GM19193 (cell line): ENCODE measurements around the gene MEG3.

Source experiments
- POLR2A ChIP-seq: IDR thresholded peaks from 4 replicates; pipeline ENCODE4 v1.6.1; 2011; ENCODE audit not compliant: insufficient read depth, insufficient read length; ENCODE audit errors: extremely low read depth

Gene MEG3

DNA sequence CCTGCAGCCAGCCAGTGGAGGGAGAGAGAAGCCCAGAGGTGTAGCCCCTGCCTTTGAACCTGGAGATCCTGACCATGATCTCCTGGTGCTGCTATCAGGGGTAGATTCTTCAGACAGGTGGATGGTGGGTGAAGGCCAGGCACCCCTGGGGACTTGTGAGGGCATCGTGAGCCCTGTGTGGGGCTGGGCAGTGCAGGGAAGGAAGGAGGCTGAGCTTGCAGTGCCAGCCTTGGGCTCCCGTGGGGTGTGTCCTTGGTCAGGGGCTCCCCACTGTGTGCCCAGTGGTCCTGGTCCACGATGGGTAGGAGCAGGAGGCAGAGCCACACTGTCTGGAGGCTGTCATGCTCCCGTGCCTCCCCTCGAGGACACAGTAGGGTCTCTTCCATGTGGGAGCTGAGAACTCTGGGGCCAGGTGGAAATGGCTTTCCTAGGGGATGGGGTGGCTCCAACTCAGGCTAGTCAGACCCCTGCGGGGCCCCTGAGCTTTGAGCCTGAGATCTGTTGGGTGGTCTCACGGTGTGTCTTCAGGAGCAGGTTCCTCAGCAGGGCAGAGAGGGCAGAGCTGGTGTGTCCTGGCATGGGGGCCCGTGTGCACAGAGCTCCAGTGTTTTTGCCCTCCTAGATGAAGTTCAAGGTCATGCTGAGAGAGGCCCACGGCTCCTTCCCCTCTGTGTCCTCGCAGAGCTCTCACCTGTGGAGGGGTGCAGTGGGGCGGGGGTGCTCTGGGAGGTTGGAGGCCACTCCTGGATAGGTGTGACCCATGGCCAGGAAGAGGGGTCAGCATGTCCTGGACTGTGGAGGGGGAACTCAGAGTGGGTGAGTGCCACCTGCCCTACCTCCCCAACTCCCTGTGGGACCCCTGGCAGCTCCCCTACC, 52.6 kb downstream of the MEG3 start:
- no peak for TF ChIP-seq POLR2A

DNA sequence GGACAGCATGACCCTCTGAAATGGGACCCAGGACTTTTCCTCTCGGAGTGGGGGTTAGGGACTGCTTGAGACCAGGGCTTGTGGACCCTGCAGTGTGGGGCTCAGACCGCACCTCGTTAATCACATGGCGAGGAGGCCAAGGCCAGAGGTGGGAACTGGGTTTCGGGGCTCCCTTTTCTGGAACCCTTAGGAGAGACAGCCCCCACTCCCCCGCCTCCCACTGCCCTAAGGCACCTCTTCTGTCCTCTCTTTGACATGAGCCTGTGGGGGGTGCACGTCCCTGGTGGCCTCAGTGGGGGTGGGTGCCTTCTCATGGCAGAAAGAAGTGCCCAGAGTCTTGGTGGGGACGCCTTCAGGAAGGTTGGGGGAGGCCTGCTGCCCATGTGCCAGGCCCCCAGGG, 53.3 kb downstream of the MEG3 start:
- no peak for TF ChIP-seq POLR2A

DNA sequence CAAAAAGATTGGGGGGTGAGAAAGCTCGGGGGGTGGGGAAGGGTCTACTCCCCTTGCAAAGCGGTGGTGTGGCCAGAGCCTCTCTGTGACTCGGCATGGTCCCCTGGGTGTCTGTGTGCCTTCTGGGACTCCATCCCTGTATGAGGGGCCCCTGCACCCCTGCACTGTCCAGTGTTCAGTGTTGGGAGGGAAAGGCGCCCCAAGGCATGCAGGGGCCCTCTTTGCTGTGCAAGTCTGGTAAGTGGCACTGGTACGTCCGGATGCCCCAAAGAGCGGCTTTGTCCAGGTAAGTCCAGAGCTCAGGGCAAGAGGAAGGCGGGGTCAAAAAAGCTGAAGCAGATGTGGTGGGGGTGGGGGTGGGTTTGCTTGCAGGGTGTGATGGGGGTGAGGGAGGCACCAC, 53.9 kb downstream of the MEG3 start:
- TF ChIP-seq POLR2A: no peak

DNA sequence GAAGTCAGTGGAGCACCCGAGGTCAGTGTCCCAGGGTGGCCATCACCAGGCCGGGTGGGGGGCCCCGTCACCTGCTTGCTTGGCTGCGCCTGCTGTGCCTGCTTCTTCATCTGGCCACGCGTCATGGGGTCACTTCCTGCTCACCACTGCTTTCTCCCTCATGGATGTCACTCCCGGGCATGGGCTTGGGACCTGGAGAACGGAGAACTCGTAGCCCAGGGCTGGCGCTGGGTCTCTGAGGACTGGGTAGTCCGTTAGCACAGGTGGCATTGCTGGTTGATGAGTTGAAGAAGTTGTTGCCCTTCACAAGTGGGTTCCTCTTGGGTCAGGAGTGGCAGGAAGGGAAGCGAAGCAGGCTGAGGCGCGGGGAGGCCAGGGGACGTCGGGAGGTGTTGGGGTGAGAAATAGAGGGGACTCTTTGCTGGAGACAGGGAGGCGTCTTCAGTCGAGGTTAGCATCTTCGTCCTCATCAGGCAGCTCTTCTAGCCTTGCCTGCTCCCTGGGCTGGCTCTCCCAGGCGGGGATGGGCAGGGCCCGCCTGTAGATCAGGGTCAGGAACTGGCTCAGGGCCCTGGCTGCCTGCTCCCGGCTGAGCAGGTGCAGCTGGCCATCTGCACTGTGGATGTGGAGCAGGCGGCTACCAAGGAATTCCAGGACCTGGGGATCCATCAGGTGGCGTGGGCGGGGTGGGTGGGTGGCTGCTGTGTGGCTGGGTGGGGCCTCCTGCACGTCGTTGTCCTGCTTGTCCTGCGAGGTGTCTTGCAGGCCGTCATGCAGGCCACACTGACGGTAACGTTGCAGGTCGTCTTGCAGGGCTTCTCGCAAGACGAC, 54.6 kb downstream of the MEG3 start:
- no peak for TF ChIP-seq POLR2A

DNA sequence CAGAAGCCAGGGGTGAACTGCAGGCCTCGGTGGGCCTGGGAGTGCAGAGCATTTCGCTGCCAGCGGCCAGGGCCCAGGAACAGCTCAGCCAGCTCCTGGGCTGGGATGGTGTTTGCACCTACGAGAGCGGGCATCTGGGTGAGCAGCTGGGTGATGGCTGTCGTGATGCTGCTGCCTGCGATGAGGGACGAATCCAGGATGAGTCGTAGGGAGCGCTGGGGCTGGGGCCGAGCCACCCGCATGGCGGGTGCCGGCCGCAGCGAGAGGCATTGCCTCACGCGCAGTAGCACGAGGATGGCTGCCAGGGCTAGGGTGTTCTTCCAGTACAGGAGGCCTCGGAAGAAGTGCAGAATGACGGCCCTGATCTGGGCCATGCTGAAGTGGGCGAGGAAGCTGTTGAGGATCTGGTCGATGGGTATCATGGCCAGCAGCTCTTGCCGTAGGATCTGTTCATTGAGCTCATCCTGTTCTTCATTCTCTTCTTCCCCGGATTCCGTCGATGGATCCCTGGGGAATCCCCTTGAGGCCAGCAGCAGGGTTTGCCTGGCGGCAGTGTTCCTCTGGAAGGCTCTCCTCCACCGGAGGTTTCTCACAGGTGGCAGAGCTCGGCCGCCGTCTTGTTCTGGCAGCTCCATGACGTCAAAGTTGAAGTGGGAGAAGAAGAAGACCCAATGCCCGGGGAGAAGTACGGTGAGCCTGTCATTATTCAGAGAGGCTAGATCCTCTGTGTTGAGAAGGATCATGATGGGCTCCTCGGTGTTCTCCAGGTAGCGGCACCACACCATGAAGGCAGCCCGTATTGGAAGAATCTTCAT, 55.5 kb downstream of the MEG3 start:
- TF ChIP-seq POLR2A: no peak

DNA sequence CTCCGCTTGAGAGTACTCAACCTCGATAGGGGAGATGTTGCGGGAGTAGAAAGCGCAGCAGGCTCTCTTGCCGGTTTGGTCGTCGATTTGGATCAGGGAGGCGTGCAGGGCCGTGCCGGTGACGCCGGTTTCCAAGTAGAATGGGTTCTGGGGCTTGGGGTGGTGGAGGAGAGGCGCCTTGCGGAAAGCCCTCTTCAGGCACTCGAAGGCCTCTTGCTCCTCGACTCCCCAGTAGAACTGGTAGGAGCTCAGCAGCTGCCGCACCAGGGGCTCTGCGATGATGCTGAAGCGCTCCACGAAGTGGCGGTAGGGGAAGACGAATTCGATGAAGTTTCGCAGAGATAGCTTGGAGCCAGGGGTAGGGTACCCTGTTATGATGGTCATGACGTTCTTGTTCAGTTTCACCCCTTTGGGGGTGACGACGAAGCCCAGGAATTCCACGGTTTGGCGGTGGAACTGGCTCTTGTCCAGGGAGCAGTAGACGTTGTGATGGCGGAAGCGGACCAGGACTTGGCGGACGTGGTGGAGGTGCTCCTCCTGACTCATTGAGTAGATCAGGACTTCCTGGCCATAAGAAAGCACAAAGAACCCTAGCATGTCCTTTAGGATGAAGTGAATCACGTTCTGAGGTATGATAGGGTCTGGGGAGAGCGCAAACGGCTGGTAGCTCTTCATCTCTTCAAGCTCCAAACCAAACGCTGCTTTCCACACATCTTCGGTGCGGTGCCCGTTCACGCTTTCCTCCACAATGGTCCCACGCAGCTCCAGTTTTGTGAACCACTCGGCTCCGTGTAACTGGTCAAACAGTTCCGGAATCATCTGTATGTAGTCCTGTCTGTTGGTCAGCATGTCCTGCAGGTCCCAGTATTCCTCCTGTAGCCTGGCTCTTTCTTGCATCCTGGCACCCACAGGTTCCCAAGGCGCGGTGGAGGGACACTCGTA, 56.4 kb downstream of the MEG3 start:
- TF ChIP-seq POLR2A: no peak

DNA sequence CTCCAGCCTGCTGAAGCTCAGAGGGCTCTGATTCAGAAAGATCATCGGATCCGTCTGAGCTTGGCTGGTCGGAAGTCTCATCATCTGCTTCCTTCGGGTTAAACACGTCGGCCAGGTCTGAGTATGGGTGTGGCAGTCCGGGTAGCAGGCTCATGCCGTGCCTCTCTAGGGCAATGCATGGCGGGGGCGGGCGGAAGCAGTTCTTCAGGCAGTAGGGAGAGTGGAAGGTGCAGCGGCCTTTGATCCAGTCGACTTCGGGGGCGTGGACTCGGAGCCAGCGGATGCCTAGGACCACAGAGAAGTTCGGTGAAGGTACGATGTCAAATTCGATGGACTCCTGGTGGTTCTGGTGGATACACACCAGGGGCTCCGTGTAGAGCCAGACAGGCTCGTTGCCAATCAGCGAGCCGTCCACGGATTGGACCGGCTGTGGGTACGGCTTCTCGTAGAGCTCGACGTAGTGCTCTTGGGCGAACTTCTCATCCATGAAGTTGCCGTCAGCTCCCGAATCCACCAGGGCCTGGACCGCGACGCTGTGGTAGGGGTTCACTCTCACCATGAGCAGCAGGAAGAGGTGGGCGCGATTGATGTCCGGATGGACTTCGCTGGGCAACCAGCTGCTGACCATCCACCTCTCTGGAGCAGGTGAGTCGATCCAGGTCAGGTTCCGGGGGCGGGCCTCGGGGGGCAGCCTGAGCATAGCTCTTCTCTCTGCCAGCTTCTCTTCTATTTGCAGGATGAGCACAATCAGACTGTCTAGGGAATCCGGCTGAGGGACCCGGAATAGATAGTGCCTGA, 57.3 kb downstream of the MEG3 start:
- no peak for TF ChIP-seq POLR2A

DNA sequence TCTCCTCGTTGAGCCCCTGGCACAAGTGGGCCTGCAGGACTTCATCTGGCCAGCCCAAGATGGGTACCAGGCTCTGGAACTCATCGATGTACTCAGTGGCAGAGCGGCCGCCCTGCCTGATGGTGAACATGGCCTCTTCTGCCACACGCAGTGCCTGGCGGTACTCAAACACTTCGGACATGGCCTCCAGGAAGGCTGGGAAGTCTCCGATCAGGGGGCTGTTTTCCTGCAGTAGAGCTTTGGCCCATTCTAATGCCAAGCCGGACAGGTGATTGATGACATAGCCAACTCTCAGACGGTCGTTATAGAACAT, 57.8 kb downstream of the MEG3 start:
- TF ChIP-seq POLR2A: no peak

DNA sequence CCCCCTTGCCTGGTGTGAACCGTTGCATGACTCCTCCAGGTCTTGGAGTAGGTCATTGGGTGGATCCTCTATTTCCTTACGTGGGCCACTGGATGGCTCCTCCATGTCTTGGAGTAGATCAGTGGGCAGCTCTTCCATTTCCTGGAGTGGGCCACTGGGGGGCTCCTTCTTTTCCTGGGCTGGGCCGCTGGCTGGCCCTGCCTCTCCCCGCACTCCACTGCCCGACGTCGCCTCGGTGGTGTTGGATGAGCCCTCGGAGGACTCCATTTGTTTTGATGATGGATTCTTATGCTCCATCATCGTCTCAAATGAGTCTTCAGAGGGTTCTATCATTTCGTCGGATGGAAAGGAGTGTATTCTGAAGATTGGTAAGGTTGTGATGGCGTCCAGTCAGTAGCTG, 58.5 kb downstream of the MEG3 start:
- TF ChIP-seq POLR2A: no peak

DNA sequence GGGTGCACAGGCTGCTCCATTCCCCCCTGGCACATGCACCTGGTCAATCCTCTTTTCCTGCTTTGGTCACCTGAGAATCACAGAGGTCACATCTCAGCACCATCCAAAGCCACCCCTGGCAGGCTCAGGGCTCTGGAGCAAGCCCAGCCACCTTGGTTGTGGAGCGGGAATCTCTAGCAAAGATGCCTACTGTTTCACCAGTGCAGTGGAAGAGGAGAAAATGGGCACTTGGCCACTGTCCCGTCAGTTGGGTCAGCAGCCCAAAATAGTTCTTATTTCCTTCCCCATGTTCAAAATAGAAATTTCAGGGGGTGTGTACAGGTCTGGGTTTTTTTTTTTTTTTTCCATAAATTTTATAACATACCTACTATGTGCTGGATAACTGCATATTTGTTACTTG, 59.3 kb downstream of the MEG3 start:
- no peak for TF ChIP-seq POLR2A

DNA sequence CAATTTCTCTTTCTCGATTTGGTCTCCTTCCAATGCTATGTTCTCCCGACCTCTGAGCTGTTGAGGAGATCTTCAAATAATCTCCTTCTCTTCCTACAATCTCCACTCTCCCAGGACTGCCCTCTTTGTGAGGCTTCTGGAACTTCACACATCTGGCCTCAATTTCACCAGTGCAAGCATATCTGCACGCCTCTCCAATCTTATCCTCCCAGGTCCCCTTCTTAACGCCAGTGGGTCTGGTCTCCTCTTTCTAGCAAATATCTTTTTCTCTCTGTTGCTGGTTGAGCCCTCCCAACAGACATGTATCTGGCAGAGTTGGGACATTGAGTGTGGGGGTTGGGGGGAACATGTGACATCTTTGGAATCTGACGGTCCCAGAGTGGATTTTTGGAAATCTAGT, 59.7 kb downstream of the MEG3 start:
- no peak for TF ChIP-seq POLR2A

DNA sequence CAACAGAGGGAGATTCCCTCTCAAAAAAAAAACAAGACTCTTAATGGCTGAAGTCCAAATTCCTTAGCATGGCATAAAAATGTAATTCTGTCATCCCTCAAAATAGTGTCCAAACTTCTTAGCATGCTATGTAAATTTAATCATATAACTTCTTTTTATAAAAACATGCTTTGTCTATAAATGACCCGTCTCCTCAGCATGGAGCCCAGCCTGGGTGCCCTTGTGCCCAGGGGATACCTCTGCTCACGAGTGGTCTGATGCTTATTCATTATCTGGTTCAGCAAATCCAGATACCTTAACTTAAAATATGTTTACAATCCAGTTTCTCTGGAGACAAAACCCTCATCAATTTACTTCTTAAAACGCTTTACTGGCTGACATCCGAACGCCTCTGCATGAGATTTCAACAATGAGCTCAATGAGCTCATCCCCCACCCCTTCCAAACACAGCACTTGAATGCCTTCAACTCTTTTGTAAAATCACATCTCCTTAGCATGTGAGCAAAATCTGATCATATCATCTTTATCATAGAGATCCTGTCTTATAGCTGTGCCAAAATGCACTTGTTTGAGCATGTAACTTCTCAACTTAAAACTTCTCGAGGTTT, 61.9 kb downstream of the MEG3 start:
- TF ChIP-seq POLR2A: no peak

DNA sequence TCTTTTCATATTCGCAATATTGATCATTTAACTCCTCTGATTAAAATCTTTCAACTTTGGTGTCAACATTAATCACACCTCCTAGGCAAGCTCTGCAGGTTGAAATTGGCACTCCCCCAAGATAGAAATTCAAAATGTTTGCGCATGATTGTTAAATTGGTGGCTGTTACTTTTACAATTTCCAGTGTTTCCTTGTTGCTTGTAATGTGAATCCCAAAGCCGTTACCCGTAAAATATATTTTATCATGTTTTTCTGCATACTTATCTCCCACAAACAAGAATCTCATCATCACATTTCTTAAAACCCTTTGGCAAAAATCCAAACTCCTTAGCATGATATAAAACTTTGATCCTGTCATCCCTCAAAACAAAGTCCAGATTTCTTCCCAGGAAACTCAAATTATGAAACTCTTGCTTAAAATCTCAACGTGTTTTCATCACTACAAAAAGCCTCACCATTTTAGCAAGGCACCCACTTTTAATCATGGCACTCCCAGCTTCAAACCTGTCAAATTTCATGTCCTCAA, 62.9 kb downstream of the MEG3 start:
- TF ChIP-seq POLR2A: no peak
